IPS DF 4.7 (cell line): Measurements from ENCODE around the gene FGD2.
"Not testable (repeated sequence)": the region's sequence is repeated elsewhere in the genome, so short reads cannot be mapped to it uniquely, and the experiment has no call there.

Experiments used
- DNase-seq: peaks from one replicate; pipeline ENCODE4 v3.0.0-alpha.2; 2013; ENCODE audit warnings: low spot score; ENCODE audit errors: extremely low read depth

FGD2 gene

DNA sequence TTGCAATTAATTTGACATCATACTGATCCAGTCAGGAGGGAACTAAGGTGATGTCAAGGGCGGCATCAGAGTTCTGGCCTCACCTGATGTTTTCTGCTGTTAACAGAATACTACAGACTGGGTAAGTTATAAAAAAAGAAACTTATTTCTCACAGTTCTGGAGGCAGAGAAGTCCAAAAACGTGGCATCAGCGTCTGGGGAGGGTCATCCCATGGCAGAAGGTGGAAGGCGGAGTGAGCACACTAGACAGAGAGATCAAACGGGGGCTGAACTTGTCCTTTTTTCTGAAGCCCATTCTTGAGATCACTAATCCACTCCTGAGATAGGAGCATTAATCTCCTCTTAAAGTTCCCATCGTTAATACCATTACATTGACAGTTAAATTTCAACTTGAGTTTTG lies 16.2 kb upstream of the FGD2 start:
- DNase-seq: no peak

- DNase-seq: not testable (repeated sequence)
These were observed 15.1 kb upstream of the FGD2 start for GRCh38 chr6:36990401-36990800.

GRCh38 chr6:36997811-36998722 lies 7.4 kb upstream of the FGD2 start:
- no peak for DNase-seq

GRCh38 chr6:36998723-36999038 lies 6.8 kb upstream of the FGD2 start:
- DNase-seq: no peak

- DNase-seq: no peak
These were observed 6.2 kb upstream of the FGD2 start for GRCh38 chr6:36999061-36999750.

- DNase-seq: no peak
These were observed 5.7 kb upstream of the FGD2 start for GRCh38 chr6:36999751-37000125.

DNA sequence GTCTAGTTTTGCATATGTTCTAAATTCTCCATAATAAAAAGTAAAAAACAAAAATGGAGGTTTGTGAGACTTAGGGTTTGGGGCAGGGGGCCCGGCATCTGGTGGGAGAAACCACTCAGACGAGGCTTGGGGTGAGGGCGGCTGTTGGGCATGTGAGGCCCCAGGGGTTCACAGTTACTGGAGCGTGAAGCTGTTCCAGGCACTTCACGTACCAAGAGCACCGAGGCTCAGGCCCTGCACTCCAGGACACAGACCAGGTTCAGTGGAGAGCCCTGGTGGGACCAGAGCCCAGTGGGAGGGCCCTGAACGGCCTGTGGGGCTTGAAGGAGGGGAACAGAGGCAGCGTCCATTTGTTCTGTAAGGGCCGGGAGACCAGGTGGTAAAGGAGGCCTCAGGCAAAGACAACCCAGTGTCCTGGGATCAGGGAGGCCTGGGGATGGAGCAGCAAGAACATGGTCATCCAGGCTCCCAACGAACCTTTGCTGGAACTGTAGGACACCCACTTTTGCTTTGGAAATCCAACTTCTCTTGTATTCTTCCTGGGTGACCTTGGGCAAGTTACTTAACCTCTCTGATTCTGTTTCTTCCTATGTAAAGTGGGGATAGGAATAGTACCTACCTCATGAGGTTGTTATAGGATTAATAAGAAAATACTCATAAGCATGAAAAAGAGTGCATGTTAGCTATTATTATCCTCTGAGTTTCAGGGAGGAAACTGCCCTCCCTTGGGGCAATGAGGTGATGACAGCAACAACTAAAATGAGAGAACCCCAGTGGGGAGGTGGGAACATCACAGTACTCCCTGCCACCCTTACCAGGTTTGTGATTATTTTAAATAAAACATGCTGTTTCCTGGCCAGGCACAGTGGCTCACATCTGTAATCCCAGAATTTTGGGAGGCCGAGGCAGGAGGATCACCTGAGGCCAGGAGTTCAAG lies 1.1 kb upstream of the FGD2 start:
- DNase-seq: no peak

DNA sequence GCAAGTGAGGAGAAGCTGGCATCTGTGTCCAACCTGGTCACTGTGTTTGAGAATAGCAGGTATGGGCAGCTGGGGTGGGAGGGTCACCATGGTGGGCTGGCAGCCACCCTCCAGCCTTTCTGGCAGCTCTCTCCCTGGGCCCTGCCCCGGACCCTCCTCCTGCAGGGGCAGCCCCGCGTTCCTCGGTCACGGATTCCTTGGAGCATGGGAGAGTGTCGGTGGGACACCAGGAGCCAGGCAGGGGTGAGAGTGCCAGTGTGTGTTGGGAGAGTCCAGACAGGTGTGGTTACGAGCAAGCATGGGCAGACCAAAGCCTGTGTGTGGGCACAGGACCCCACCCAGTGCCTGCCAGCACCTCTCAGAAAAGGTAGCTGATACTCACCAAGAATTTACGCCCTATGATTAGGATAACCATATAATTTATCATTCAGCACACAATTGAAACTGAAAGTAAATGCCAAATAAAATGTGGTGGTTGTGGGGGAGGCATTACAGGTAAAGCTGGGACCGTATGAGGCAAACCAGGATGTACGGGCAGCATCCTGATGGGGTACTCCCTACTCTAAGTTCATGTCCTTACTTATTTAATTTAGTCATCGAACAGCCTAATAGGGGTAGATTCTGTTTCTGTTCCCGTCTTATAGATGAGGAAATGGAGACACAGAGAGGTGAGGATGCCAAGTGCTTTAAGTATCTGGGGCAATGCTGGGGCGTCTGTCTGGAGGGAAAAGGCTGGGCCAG lies 542 bp downstream of the FGD2 start:
- DNase-seq: no peak

DNA sequence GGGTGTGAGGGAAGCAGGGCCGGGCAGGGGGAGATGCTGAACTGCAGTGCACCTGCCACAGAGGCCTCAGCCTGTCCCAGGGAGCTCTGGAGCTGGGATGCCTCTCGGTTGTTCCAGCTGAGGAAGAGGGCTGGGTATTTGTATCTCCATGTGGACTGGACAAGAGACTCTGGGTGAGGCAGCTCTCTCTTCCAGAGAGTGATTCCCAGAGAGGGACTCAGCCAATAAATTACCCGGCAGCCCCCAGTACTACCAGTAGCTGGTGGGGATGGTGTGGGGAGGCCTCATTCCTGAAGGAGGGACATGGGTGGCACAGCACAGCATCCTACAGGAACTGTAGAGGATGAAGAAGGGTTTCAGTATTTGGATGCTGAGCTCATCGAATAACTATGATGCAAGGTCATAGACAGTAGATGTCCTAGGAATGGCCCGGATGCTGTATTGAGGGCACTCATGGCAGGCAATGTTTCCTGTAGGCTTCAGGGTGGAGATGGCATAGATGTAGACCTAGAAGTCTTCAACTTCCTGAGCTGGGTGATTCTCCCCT lies 1.4 kb downstream of the FGD2 start:
- no peak for DNase-seq

GRCh38 chr6:37007340-37008043 lies 2.0 kb downstream of the FGD2 start:
- DNase-seq: no peak

DNA sequence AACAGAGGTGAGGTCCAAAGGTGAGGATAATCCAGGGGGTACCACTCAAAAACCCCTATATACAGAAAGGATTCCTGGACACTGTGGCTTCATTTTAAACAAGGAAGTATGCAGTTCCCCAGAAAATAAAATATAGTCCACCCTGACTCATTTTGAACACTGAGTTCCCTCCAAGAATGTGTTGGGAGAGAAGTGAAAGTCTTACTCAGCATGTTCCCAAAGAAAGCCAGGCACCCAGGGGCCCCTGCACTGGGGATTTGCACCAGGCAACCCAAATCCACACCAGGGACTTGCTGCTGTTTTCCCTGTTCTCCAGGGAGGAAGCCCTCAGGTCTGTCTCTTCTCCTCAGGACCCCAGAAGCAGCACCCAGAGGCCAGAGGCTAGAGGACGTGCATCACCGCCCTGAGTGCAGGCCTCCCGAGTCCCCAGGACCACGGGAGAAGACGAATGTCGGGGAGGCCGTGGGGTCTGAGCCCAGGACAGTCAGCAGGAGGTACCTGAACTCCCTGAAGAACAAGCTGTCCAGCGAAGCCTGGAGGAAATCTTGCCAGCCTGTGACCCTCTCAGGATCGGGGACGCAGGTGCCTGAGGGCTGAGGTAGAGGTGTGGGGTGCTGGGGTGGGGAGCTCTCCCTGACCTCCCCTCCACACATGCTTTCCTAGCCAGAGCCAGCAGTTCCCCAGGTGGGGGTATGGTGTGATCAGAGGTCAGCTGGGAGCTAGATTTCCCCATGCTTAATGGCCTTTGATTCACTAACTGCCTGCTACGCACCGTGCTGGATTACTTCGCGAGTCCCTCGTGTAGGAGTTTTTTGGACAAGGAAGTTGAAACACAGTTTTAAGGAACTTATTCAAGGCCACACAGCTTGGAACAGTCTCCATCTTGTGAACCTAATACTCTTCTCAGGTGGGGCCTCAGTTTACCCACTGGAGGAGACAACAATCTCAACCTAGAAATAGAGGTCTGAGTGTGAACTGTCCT lies 3.3 kb downstream of the FGD2 start:
- DNase-seq: no peak

GRCh38 chr6:37010402-37010892 lies 5.0 kb downstream of the FGD2 start:
- DNase-seq: no peak

- DNase-seq: no peak
These were observed 6.4 kb downstream of the FGD2 start for GRCh38 chr6:37011656-37012378.

- no peak for DNase-seq
These were observed 8.3 kb downstream of the FGD2 start for GRCh38 chr6:37013516-37014491.

- no peak for DNase-seq
These were observed 9.2 kb downstream of the FGD2 start for GRCh38 chr6:37014667-37015066.

GRCh38 chr6:37015532-37015931 lies 10.1 kb downstream of the FGD2 start:
- DNase-seq: no peak

GRCh38 chr6:37016995-37017394 lies 11.5 kb downstream of the FGD2 start:
- no peak for DNase-seq
